ENCODE data around the gene LRRC4C.
"Not testable (repeated sequence)": the region's sequence is repeated elsewhere in the genome, so short reads cannot be mapped to it uniquely, and the experiment has no call there.

GRCh38 chr11:40910774-40911173 is 548.7 kb downstream of the LRRC4C start:
- not testable (repeated sequence) for TF ChIP-seq POLR2A, CTCF (IDR thresholded peaks at IDR 0.05)

All from heart left ventricle (tissue), 13 donors.